NCI-H748 (cell line): ENCODE results near the gene SLC2A11.

Experiments used
- DNase-seq: peaks from one replicate; lab custom pipeline; 2025; ENCODE audit not compliant: unreplicated experiment; lab: John Stamatoyannopoulos, UW

Gene SLC2A11, protein sequence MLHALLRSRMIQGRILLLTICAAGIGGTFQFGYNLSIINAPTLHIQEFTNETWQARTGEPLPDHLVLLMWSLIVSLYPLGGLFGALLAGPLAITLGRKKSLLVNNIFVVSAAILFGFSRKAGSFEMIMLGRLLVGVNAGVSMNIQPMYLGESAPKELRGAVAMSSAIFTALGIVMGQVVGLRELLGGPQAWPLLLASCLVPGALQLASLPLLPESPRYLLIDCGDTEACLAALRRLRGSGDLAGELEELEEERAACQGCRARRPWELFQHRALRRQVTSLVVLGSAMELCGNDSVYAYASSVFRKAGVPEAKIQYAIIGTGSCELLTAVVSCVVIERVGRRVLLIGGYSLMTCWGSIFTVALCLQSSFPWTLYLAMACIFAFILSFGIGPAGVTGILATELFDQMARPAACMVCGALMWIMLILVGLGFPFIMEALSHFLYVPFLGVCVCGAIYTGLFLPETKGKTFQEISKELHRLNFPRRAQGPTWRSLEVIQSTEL

DNA sequence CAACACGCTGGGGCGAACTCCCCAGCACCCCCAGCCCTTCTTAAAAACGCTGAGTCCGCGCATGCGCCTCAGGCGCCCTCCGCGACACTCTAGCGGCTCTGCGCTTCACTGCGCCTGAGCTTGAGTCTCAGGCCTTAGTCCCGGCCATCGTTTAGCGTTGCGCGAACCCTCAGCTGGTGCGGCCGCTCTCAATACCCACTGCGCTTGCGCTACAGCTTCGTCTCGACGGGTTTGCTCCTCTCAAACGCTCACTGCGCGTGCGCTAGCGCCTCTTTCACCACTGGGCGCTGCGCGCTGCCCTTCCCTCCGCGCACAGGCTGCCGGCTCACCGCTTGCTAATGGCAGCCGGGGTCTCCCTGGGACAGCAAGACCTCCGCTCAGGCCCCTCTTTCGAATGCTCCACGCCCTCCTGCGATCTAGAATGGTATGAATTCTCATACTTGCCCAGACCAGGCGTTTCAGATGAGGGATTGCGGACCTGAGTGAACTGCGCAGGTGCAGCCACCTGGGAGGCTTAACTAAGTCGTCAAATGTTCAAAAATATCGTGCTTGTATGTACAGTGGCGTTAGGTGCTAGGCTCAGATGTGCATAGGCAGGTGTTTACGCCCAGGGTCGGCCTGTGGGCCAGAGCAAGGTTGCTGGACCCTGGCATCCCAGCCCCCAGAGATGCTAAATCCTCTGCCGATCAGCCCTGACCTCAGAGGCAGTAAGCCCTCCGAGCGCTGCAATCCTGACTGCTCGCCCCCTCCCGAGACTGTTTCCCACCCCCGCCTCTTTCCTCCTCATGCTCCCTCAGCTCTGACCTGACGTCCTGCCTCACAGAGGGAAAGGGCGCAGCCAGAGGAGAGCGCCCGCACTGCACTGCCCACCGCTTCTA, at the start of gene SLC2A11:
SLC2A11 (plus strand) TSS at position 270 of the 878 bp plus-strand sequence; CDS start at position 395, 125 bp downstream.
- peak; percentile 97 for DNase-seq

DNA sequence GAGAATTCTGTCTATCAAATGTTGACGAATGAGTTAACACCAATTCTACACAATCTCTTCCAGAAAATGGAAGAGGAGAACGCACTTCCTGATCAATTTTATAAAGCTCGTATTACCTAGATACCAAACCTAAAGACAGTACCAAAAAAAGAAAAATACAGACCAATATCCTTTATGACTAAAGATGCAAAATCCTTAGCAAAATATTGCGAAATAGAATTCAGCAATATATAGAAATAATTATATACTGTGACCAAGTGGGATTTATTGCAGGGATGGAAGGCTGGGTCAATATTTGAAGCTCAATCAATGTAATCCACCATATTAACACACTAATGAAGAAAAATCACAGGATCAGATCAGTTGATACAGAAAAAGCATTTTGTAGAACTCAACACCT, 45.3 kb upstream of the SLC2A11 start:
- no peak for DNase-seq

DNA sequence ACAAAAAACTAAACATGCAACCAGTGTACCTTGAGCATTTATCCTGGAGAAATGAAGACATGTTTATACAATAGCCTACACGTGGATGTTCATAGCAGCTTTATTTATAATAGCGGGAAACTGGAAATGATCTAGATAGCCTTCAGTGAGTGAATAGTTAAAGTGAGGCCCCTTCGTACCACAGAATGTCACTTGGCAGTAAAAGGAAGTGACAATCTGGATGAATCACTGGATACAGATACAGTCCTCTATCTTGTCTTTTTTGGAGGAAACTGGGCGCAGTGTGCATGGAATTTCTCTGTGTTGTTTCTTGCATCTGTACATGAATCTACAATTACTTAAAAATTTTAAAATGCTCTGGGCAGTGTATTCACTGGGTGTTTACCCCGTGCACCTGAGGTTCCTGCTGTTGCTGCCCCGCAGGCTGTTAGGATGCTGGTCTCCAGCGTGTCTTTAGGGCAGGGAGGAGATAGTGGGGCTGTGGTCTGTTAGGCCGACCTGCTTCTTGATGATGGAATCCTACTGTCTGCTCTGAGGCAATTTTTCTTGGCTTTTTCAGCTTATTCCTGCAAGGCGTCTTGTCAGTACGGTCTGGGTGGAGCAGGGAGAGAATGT, 42.0 kb upstream of the SLC2A11 start:
- DNase-seq = no peak

DNA sequence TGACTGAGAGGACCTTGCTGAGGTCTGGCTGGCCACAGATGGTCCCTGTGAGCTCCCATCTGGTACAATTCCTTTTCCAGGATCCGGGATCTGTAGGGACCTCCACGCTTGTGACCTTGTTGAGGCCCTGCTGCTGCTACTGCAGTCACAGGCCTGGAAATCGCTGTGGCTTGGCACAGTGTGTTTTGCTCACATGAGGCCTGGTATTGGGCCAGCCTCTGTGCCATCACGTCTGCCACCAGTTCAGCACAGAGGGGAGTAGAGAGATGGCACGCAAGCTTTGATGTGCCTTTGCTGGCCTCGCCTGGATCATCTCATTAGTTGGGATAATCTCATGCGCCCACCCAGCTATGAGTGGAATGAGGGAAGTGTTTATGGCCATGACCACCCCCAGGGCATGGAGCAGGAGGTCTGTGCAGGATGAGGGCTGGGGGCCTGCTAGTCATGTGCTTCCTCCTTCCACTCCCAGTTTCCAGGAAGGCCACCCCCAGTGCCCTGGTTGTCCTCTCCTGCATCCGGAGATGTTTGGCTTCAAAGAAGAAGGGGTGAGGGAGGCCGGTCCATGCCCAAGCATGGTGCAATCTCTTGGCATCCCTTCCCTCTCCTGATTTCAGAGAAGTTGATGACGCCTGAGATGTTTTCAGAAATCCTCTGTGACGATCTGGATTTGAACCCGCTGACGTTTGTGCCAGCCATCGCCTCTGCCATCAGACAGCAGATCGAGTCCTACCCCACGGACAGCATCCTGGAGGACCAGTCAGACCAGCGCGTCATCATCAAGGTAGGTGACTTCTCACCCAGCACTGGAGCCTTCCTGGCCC, 41.3 kb upstream of the SLC2A11 start:
- no peak for DNase-seq

DNA sequence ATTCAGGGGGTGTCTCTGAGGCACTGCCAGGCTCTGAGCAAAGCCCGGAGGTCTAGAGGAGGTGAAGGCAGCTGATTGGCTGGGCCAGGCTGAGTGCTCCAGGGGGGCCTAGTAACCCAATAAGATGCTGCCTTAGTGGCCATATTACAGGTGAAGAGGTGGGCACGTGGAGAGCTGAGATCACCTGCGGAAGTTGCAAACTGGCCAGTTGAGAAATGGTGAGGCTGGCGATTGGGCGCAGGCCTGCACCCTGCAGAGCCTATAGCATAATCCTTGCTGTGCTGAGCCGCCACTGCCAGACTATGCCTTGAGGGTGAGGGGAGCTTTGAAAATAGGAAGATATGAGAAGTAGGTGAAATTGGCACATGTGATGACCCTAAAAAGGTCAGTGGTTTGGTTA, 40.5 kb upstream of the SLC2A11 start:
- DNase-seq = no peak

DNA sequence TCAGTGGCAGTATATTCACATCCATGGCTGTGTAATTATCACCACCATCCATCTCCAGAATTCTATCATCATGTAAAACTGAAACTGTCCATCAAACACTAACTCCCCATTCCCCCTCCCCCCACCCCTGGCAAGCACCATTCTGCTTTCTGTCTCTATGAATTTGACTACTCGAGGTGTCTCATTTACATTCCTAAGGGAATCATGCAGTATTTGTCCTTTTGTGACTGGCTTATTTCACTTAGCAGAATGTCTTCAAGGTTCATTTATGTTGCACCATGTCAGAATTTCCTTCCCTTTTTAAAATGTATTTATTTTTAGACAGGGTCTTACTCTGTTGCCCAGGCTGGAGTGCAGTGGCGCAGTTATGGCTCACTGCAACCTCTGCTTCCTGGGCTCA, 39.1 kb upstream of the SLC2A11 start:
- no peak for DNase-seq

DNA sequence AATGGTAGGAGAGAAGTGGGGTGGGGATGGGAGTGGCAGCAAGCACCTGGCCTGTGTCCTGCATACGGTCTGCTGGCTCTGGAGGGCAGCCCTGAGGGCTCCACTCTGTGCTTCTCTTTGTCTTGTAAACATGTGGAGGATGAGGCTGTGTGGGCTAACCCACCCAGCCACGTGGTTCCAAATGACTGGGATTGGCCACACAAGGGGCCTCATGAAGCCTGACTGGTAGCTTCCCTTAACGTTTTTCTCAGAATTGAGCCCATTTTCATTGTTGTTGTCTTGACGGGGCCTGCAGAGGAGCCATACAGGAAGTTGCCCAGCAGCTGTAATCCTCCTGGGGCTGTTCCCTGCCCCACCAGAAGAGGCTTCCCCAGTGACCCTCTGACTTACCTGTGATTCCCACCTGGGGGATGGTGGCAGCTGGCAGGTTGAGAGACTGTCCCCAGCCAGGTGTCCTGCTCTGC, 36.9 kb upstream of the SLC2A11 start:
- DNase-seq = no peak

DNA sequence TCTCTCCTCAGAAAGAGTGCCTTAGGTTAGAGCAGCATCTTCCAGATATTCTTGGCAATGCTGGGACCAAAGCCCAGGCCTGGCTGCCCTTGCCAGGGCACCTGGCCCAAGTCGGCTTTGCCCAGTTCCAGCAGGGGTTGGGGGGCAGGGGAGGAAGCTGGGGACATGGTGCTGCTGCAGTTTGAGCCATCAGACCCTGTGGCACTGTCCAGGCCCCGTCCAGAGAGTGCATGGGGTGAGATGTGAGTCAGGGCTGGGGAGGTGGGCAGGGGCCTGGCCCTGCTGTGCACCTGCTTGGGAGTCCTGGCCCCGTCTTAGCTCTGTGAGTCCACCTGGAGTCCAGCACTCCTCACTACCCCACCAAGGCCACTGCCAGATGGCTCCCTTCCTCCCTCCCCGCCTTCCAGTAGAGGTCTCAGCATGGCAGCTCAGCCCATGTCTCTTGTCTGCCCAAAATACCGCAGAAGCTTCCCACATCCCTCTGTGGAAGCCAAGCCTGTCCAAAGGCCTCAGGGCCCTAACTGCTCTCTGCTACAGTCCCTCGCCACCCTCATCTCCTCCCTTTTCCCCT, 35.5 kb upstream of the SLC2A11 start:
- DNase-seq = no peak

DNA sequence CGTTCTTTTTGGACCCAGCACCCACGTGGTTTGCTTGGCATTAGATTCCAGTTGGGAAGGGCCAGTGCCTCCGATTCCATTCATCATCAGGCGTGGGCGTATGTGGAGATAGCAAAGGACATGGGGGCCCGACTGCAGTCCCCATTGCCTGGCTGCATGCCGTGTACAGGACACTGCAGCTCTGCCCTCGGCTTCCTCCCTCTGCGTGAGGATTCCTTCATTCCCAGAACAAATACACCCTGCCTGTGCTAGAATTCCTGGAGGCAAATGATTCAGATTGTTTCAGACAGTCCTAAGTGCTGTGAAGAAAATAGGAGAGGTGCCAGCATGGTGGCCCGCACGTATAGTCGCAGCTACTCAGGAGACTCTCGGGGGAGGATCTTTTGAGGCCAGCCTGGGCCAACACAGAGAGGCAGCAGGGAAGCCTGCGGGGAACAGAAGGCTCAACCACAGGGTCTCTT, 34.3 kb upstream of the SLC2A11 start:
- DNase-seq = no peak

DNA sequence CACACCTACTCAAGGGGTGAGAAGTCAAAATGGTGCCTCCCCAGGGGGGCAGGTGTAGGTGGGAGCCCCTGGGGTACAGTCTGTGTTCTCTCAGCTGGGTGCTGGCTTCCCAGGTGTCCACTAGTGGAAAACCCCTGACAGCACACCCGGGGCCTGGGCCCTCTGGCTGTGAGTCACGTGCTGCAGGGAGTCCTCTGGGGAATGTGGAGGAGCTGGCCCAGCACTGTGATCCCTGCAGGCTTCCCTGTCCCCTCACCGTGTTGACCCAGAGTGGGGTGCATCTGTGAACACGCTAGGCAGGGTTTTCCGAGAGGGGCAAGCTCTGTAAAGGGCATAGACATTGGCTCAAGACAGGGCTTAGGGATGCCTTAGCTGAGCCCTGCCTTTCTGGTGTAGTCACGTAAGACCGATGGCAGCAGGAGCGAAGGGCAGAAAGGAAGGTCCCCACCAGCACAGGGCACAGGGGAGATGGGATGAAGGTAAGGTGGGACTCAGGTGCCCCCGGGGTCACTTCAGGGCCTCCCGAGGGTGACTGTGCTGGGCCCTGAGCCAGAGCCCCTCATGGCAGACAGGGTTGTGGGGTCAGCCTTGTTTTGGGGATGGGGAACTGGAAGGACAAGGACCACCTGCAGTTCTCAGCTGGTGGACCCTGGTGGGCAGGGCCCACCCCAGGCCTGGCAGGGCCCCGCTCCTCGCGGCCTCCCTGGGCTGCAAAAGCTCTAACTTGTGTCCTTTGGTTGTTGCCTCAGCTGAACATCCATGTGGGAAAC, 33.0 kb upstream of the SLC2A11 start:
- DNase-seq = no peak

DNA sequence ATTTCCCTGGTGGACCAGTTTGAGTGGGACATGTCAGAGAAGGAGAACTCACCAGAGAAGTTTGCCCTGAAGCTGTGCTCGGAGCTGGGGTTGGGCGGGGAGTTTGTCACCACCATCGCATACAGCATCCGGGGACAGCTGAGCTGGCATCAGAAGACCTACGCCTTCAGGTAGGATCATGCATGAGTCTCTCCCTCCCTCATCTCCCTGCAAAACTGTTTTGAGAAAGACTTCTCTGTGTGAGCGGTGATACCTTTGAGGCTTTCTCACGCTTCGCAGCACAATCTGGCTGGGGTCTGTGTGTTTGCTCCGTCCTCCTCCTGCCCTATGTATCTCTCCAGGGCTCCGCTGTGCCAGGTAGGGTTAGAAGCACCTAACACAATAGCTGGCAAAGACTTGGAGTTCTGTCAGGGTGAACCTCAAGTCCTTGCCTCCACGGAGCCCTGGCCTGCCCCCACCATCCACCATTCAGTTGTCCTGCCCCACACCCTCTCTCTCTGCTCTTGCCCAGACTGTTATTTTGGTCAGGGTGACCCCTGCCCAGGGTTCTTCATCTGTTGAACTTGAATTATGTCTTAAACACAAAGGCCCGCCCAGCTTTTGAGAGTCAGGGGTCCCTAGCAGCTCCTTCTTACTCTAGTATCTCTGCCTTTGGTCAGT, 32.3 kb upstream of the SLC2A11 start:
- no peak for DNase-seq

DNA sequence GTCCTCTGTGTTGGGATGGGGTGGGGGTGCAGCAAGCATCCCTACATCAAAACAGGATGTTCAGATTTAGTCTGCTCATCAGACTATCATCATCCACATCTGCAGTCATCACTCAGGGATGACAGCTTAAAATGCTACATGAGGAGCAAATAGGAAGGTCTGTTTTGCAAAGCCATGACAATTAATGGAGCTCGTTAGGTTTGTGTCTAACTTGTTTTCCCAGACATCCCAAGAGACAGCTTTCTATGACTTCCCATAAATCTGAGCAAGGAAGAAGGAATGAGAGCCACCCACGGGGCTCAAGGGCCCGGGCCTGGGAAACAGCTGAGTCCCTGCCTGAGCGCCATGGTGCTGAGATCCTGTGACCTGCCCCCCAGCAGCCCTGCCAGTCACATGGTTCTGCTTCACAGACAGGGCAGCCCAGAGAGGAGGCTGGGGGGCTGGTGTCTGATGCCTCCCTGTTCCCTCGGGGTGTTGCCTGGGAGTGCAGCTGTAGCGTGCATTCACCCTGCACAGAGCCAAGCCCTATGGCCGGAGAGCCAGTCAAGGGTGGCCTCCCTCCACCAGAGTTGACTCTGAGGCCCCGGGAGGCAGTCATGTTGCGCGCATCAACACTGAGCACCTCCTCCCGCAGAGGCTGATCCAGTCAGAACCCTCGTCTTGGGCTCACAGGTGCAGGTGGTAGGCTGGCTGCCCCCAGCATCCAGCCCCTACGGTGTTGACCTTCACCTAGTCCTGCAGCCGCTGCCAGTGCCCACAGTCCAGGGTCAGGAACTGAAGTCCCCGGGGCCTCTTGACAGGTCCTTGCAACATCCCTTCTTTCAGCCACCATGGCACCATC, 30.9 kb upstream of the SLC2A11 start:
- DNase-seq = no peak

DNA sequence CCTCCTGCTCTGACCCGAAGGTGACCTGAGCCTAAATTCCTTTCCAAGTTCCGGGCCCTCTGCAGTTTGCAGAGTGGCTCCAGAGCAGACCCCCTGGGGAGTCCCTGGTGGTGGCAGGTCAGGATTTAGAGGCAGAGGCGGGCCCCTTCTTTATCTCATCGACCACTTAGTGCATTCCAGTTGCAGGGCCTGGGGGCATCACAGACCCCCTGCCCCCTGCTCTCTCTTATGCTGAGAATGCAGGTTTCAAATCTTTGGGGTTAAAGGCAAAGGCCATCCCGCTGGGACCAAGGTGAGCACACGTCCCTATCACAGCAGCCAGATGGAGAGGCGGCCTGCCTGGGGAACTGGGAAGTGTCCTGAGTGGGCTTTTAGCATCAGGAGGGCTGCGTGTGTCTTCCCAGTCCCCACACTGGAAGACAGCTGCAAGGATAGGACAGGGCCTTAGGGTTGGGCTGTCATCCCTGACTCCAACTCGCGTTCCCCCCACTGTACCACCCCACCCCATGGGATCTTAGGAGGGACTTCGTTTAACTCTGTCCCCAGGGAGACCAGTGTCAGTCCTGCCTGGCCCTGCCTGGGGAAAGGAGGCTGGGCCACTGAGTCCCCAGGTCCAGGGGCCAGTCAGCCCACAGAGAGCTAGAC, 30.2 kb upstream of the SLC2A11 start:
- no peak for DNase-seq

DNA sequence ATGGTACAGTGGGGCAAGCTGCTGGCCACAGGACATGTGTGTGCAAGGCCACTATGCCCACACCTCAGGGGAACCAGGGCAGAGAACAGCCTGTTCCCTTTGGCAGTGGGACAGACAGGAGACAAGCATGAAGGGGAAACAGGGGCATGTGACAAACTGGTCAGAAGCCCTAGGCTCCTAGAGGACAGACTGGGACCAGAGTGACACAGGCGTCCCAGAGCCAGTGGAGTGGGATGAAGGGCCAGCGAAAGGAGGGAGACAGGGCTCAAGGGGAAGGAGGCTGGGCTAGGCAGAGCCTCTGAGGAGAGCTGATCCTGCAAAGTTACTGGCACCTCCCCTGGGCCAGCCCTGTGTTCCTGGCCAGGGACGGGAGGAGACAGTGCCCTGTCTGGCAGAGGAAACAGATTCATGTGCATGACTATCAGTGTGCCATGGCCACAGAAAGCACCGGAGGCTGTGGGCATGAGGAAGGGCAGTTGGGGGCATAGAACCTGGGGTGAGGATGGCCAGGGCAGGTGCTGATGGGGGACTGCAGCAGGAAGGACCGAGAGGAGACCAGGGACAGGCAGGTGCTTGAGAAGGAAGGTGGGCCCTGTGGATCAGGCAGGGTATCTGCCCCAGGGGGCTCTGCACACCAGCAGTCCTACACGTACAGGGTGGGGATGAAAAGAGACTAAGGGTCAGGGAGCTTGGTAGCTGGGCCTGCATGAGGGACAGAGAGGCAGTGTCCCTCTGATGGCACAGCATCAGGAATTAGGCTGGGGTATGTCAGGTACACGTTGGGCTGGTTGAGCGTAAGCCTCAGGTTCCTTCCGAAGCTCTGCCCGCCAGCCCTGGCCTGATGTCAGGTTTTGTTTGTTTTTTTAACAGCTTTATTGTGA, 28.6 kb upstream of the SLC2A11 start:
- no peak for DNase-seq

DNA sequence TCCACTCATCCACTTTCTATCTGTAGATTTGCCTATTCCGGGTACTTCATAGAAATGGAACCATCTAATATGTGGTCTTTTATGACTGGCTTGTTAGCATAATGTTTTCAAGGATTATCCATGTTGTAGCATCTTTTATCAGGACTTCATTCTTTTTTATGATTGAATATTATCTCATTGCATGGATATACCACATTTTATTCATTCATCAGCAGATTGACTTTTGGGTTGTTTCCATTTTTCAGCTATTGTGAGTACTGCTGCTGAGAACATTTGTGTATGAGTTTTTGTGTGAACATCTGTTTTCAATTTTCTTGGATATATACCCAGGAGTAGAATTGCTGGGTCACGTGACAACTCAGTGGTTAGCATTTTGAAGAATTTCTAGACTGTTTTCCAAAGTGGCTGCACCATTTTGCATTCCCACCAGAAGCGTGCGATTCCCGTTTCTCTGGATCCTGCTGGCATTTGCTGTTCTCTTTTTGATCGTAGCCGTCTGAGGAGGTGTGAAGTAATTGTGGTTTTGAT, 27.8 kb upstream of the SLC2A11 start:
- DNase-seq = no peak

DNA sequence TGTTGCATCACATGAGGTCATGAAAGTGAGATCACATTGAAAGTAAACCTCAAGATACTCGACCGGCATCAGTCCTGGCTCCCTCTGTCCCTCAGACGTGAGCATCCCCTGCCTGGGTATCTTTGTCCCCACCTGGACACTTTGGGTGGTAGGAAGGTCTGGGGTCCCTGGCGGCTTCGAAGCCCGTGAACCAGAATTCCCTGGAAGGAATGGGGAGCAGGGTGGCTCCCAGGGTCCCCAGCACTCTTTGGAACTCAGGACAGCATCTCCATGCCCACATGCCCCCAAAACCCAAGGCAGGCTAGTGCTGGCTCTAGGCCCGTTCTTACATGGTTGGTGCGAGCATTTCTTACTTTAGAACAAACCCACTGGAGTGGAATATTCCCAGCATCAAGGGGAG, 26.4 kb upstream of the SLC2A11 start:
- no peak for DNase-seq
